Nephron (organoid): ENCODE data around the gene ENDOD1.

Experiments
- H3K27ac Mint-ChIP-seq, 3 experiments: 2 replicates each; pipeline ENCODE4 v1.8.0; 2020; ENCODE audit warnings: mixed read lengths in 3 of 3, mild to moderate bottlenecking in 2 of 3, moderate library complexity in 1 of 3
- H3K27me3 Mint-ChIP-seq: 2 replicates; pipeline ENCODE4 v1.8.0; 2021; ENCODE audit warnings: low read depth, mild to moderate bottlenecking, moderate library complexity, mixed read lengths
- H3K36me3 Mint-ChIP-seq: 2 replicates; pipeline ENCODE4 v1.8.0; 2020; ENCODE audit warnings: low read depth, mixed read lengths
- H3K4me1 Mint-ChIP-seq: 2 replicates; pipeline ENCODE4 v1.8.0; 2020; ENCODE audit warnings: mixed read lengths
- H3K4me3 Mint-ChIP-seq, 3 experiments: 2 replicates each; pipeline ENCODE4 v1.8.0; 2020; ENCODE audit warnings: mild to moderate bottlenecking in 3 of 3, mixed read lengths in 3 of 3, moderate library complexity in 2 of 3
- H3K9me3 Mint-ChIP-seq: 2 replicates; pipeline ENCODE4 v1.8.0; 2020; ENCODE audit warnings: mixed read lengths
- CTCF ChIP-seq, 3 experiments: fragments of 200-600 bp; sonication (generic); IDR thresholded peaks; one replicate each; pipeline ENCODE4 v1.5.0; 2021; ENCODE audit warnings: antibody characterized with exemption in 3 of 3; ENCODE audit not compliant: unreplicated experiment in 3 of 3

ENDOD1 gene

GRCh38 chr11:95081412-95081811, 8.2 kb upstream of the ENDOD1 start:
- TF ChIP-seq CTCF (IDR thresholded peaks at IDR 0.05; ENCODE audit: unreplicated experiment in 3 of 3), result no peak
- H3K4me1 Mint-ChIP-seq, result peaks cover 15% of the 10 kb centered on the region
- no peaks in the 10 kb centered on the region for H3K36me3 Mint-ChIP-seq
- H3K27me3 Mint-ChIP-seq, result peaks cover 4% of the 10 kb centered on the region
- peak overlapping the region in 2 of 3 experiments; percentile 15 to 62 for H3K27ac Mint-ChIP-seq
- no peak overlapping the region for H3K4me3 Mint-ChIP-seq
- H3K9me3 Mint-ChIP-seq, result no peaks in the 10 kb centered on the region

GRCh38 chr11:95082576-95083001, 7.1 kb upstream of the ENDOD1 start:
- no peaks in the 10 kb centered on the region for H3K9me3 Mint-ChIP-seq
- no peaks in the 10 kb centered on the region for H3K36me3 Mint-ChIP-seq
- no peak for TF ChIP-seq CTCF (IDR thresholded peaks at IDR 0.05; ENCODE audit: unreplicated experiment in 3 of 3)
- H3K4me1 Mint-ChIP-seq, result peaks cover 6% of the 10 kb centered on the region
- no peak overlapping the region for H3K27ac Mint-ChIP-seq
- H3K4me3 Mint-ChIP-seq, result no peak overlapping the region
- H3K27me3 Mint-ChIP-seq, result peaks cover 4% of the 10 kb centered on the region

GRCh38 chr11:95084509-95084908, 5.1 kb upstream of the ENDOD1 start:
- Mint-ChIP-seq H3K4me1 (peaks cover 11% of the 10 kb centered on the region), H3K36me3 (no peaks in the 10 kb centered on the region), H3K9me3 (no peaks in the 10 kb centered on the region), H3K4me3 (no peak overlapping the region), H3K27ac (peak overlapping the region in 1 of 3 experiments; percentile 6), H3K27me3 (no peaks in the 10 kb centered on the region)
- no peak for TF ChIP-seq CTCF (IDR thresholded peaks at IDR 0.05; ENCODE audit: unreplicated experiment in 3 of 3)

- H3K36me3 Mint-ChIP-seq, result no peaks in the 10 kb centered on the region
- TF ChIP-seq CTCF (IDR thresholded peaks at IDR 0.05; ENCODE audit: unreplicated experiment in 3 of 3), result no peak
- H3K4me1 Mint-ChIP-seq, result peaks cover 13% of the 10 kb centered on the region
- H3K4me3 Mint-ChIP-seq, result no peak overlapping the region
- no peaks in the 10 kb centered on the region for H3K9me3 Mint-ChIP-seq
- peak overlapping the region in 1 of 3 experiments; percentile 4 for H3K27ac Mint-ChIP-seq
- no peaks in the 10 kb centered on the region for H3K27me3 Mint-ChIP-seq
Observed at GRCh38 chr11:95085117-95085816, 4.4 kb upstream of the ENDOD1 start.

- Mint-ChIP-seq H3K27me3 (no peaks in the 10 kb centered on the region), H3K4me3 (peak overlapping the region in 1 of 3 experiments; percentile 2), H3K36me3 (no peaks in the 10 kb centered on the region), H3K4me1 (peaks cover 21% of the 10 kb centered on the region), H3K27ac (no peak overlapping the region), H3K9me3 (no peaks in the 10 kb centered on the region)
- no peak for TF ChIP-seq CTCF (IDR thresholded peaks at IDR 0.05; ENCODE audit: unreplicated experiment in 3 of 3)
Observed at GRCh38 chr11:95086151-95086550, 3.5 kb upstream of the ENDOD1 start.
